OCI-LY7 (cell line): ENCODE measurements around the gene CXCR3. TPM values are rescaled to one million over a fixed set of nuclear protein-coding genes. Genes with fewer than 3 reads are reported as not detected.

ENCODE experiments used
- BruUV-seq: library from RNA; stranded (reverse); fragments of 400-500 nt; replicated peaks from 2 replicates; lab custom pipeline; 2021; lab: Mats Ljungman, UMichigan
- CTCF ChIA-PET: fragments of 300-600 bp; sonication (Branson Sonifier 250); formaldehyde crosslinking; loops from one replicate; lab custom pipeline; 2022; ENCODE audit warnings: antibody characterized with exemption; ENCODE audit not compliant: unreplicated experiment; lab: Charles Lee
- POLR2A ChIA-PET: fragments of 300-600 bp; sonication (Branson Sonifier 250); formaldehyde crosslinking; loops from one replicate; lab custom pipeline; 2022; ENCODE audit warnings: antibody characterized with exemption; lab: Charles Lee
- DNase-seq: peaks from one replicate; pipeline ENCODE4 v3.0.0-alpha.2; 2015; ENCODE audit warnings: low spot score
- H2AFZ ChIP-seq: fragments of 200-600 bp; sonication (generic), shearing (Covaris generic); 2 replicates; pipeline ENCODE4 v1.6.1; 2014; ENCODE audit warnings: mild to moderate bottlenecking, antibody characterized with exemption, low read length, moderate library complexity
- H3K27ac ChIP-seq: fragments of 200-600 bp; sonication (generic); 2 replicates; pipeline ENCODE4 v1.5.1; 2014; ENCODE audit warnings: mixed run types, low read depth, mild to moderate bottlenecking, moderate library complexity, low read length, inconsistent platforms; ENCODE audit not compliant: poor library complexity, severe bottlenecking
- H3K36me3 ChIP-seq: fragments of 200-600 bp; sonication (generic); 2 replicates; pipeline ENCODE4 v1.6.1; 2014; ENCODE audit warnings: mild to moderate bottlenecking, antibody characterized with exemption, low read length, moderate library complexity, mixed read lengths; ENCODE audit not compliant: insufficient read depth
- H3K4me1 ChIP-seq: fragments of 200-600 bp; sonication (generic); 2 replicates; pipeline ENCODE4 v1.5.1; 2014; ENCODE audit warnings: mild to moderate bottlenecking, low read length; ENCODE audit not compliant: insufficient read depth, poor library complexity, severe bottlenecking
- H3K4me2 ChIP-seq: fragments of 200-600 bp; sonication (generic); 2 replicates; pipeline ENCODE4 v1.6.1; 2014; ENCODE audit warnings: mild to moderate bottlenecking, low read length
- H3K4me3 ChIP-seq: fragments of 200-600 bp; sonication (generic); 2 replicates; pipeline ENCODE4 v1.5.1; 2014; ENCODE audit warnings: mild to moderate bottlenecking, low read depth, low read length; ENCODE audit not compliant: poor library complexity, severe bottlenecking
- H3K79me2 ChIP-seq: fragments of 200-600 bp; sonication (generic); 2 replicates; pipeline ENCODE4 v1.6.1; 2016; ENCODE audit warnings: low read depth, mild to moderate bottlenecking, low read length, moderate library complexity, mixed read lengths; ENCODE audit not compliant: insufficient read depth
- H3K9me2 ChIP-seq: fragments of 200-600 bp; sonication (generic); 2 replicates; pipeline ENCODE4 v1.6.1; 2016; ENCODE audit warnings: mild to moderate bottlenecking, low read length, mixed read lengths; ENCODE audit not compliant: insufficient read depth
- H3K9me3 ChIP-seq: fragments of 200-600 bp; sonication (generic); 2 replicates; pipeline ENCODE4 v1.6.1; 2014; ENCODE audit warnings: mild to moderate bottlenecking, mixed run types, low read length, mixed read lengths
- H4K20me1 ChIP-seq: fragments of 200-600 bp; sonication (generic); 2 replicates; pipeline ENCODE4 v1.6.1; 2014; ENCODE audit warnings: mild to moderate bottlenecking, antibody characterized with exemption, low read length, moderate library complexity, mixed read lengths; ENCODE audit not compliant: insufficient read depth
- CTCF ChIP-seq: fragments of 200-600 bp; sonication (generic); conservative IDR thresholded peaks from 2 replicates; pipeline ENCODE4 v1.5.1; 2014; ENCODE audit warnings: mild to moderate bottlenecking, antibody characterized with exemption, low read length, moderate library complexity, mixed read lengths
- EZH2phosphoT487 ChIP-seq: fragments of 200-600 bp; sonication (generic); IDR thresholded peaks from 2 replicates; pipeline ENCODE4 v1.6.1; 2018; ENCODE audit warnings: low read depth, borderline replicate concordance, mild to moderate bottlenecking, mixed run types, antibody characterized with exemption, low read length, moderate library complexity, mixed read lengths
- intact Hi-C: fragments of 100-400 bp; cut with micrococcal nuclease; formaldehyde crosslinking; loops from one replicate; pipeline ENCODE4 v1.10.0; 2022; ENCODE audit not compliant: unreplicated experiment
- total RNA-seq, 2 experiments: library from RNA; depleted of rRNA in 1 of 2; stranded (reverse); fragments of >200 nt in 1 of 2; shearing (Covaris generic) in 1 of 2; gene quantifications; 2 replicates each; pipeline ENCODE4 v1.2.3, GENCODE V29; 2014 to 2022

CXCR3 gene
- total RNA-seq, 2 experiments from 2014 or later: not detected

- Histone ChIP-seq H3K9me3 (no peaks in the 10 kb centered on the region), H3K4me1 (peaks cover 36% of the 10 kb centered on the region), H3K4me3 (no peak overlapping the region), H3K9me2 (no peaks in the 10 kb centered on the region), H3K4me2 (no peak overlapping the region), H2AFZ (no peak overlapping the region), H3K27ac (no peak overlapping the region), H3K36me3 (no peaks in the 10 kb centered on the region), H3K79me2 (no peaks in the 10 kb centered on the region), H4K20me1 (no peaks in the 10 kb centered on the region)
- no TSS peak for BruUV-seq
- no peak for DNase-seq
- CTCF ChIA-PET: no interaction called here
- TF ChIP-seq CTCF (no peak), EZH2phosphoT487 (no peak)
- POLR2A ChIA-PET: no interaction called here
- intact Hi-C loops: no loop called here
Measured at GRCh38 chrX:71632923-71633657, 14.8 kb upstream of the CXCR3 start.

GRCh38 chrX:71629467-71629866 is 11.2 kb upstream of the CXCR3 start:
- DNase-seq: peak; percentile 61
- Histone ChIP-seq H4K20me1 (no peaks in the 10 kb centered on the region), H3K27ac (peak overlapping the region; percentile 48), H3K4me2 (peak overlapping the region; percentile 86), H3K36me3 (no peaks in the 10 kb centered on the region), H3K9me2 (no peaks in the 10 kb centered on the region), H3K9me3 (no peaks in the 10 kb centered on the region), H3K4me3 (peak overlapping the region; percentile 46), H3K79me2 (no peaks in the 10 kb centered on the region), H3K4me1 (peaks cover 21% of the 10 kb centered on the region), H2AFZ (peak overlapping the region; percentile 65; the same call in 1 of the 2 replicates)
- POLR2A ChIA-PET: no interaction called here
- intact Hi-C loops: no loop called here
- no TSS peak for BruUV-seq
- no peak for TF ChIP-seq CTCF
- no peak for TF ChIP-seq EZH2phosphoT487
- CTCF ChIA-PET: no interaction called here
